Transverse colon (tissue), 4 donors: ENCODE measurements around the gene ZCWPW1. TPM values are rescaled to one million over a fixed set of nuclear protein-coding genes. Genes with fewer than 3 reads are reported as not detected.
"Not testable (repeated sequence)": the region's sequence is repeated elsewhere in the genome, so short reads cannot be mapped to it uniquely, and the experiment has no call there.

ENCODE experiments used
- DNase-seq: peaks from one replicate; pipeline ENCODE4 v3.0.0-alpha.2; 2019
- H3K27ac ChIP-seq, 4 donors: fragments of 200-600 bp; sonication (generic); 2 replicates each; pipeline ENCODE4 v1.5.1; 2016 to 2018; ENCODE audit warnings: inconsistent platforms in 4 of 4
- H3K27me3 ChIP-seq: fragments of 200-600 bp; sonication (generic); 2 replicates; pipeline ENCODE4 v1.5.1; 2017; ENCODE audit warnings: inconsistent platforms
- H3K36me3 ChIP-seq, 4 donors: fragments of 200-600 bp; sonication (generic); 2 replicates each; pipeline ENCODE4 v1.5.1; 2017 to 2019; ENCODE audit warnings: inconsistent platforms in 4 of 4
- H3K4me1 ChIP-seq, 4 donors: fragments of 200-600 bp; sonication (generic); 2 replicates each; pipeline ENCODE4 v1.5.1; 2017 to 2020; ENCODE audit warnings: inconsistent platforms in 4 of 4
- H3K4me3 ChIP-seq, 4 donors: fragments of 200-600 bp; sonication (generic); 1 replicate in 1 of 4; 2 replicates in 3 of 4; pipeline versions ENCODE4 v1.5.1 to v1.6.1; 2017 to 2019; ENCODE audit warnings: inconsistent platforms in 4 of 4
- H3K9me3 ChIP-seq, 2 donors: fragments of 200-600 bp; sonication (generic); 2 replicates each; pipeline ENCODE4 v1.5.1; 2017 to 2019; ENCODE audit warnings: inconsistent platforms in 2 of 2
- EP300 ChIP-seq: sonication (generic); formaldehyde crosslinking; IDR thresholded peaks from one replicate; pipeline ENCODE4 v1.6.1; 2017; ENCODE audit warnings: antibody characterized with exemption, low read depth
- POLR2A ChIP-seq: fragments of 450-650 bp; IDR thresholded peaks from one replicate; pipeline ENCODE4 v1.6.1; 2016; ENCODE audit warnings: antibody characterized with exemption, mild to moderate bottlenecking, moderate library complexity
- POLR2AphosphoS5 ChIP-seq, 3 donors: sonication (generic); formaldehyde crosslinking; IDR thresholded peaks; one replicate each; pipeline ENCODE4 v1.6.1; 2016; ENCODE audit warnings: antibody characterized with exemption in 3 of 3
- WGBS, 2 donors: methylation state at CpG; one replicate each; pipeline ENCODE4 v1.1.5; 2018; ENCODE audit warnings: low coverage in 1 of 2; 5-methylcytosine and 5-hydroxymethylcytosine counted together
- in situ Hi-C, 4 donors: fragments of 200-750 bp; cut with MboI; loops; one replicate each; pipeline versions ENCODE4 v1.15.0 to v1.15.1; 2017; ENCODE audit warnings: low sequenced_read_pairs in 3 of 4, low pct_ligation_motif_present in 1 of 4, low pct_unique_long_range_greater_than_20kb in 1 of 4
- intact Hi-C: fragments of 100-400 bp; cut with DNase I; formaldehyde crosslinking; loops from one replicate; pipeline ENCODE4 v1.15.1; 2023; ENCODE audit warnings: low total_unique reads
- total RNA-seq, 4 donors: library from RNA; depleted of rRNA; stranded (reverse); fragments of >200 nt; gene quantifications; one replicate each; pipeline ENCODE4 v1.1.0, GENCODE V29; 2016
- TF ChIP-seq, protein P1 (sequence below), 5 experiments: fragments of 200-600 bp in 3 of 5; fragments of 450-650 bp in 2 of 5; sonication (generic) in 3 of 5; IDR thresholded peaks; 1 replicate in 2 of 5; 2 replicates in 3 of 5; pipeline ENCODE4 v1.5.1; 2016 to 2017; ENCODE audit warnings: antibody characterized with exemption in 5 of 5, inconsistent platforms in 3 of 5, mild to moderate bottlenecking in 2 of 5, moderate library complexity in 1 of 5

Gene ZCWPW1
- total RNA-seq, 4 donors from 2014 or later = 0.68 to 2.4 (median 0.80) TPM; not detected in 1

- Histone ChIP-seq H3K4me1 (peaks cover 0 to 22% (median 6%) of the 10 kb centered on the region in 4 donors), H3K27ac (no peak overlapping the region), H3K9me3 (no peaks in the 10 kb centered on the region), H3K27me3 (no peaks in the 10 kb centered on the region), H3K36me3 (no peaks in the 10 kb centered on the region), H3K4me3 (no peak overlapping the region)
- no peak for TF ChIP-seq POLR2A
- DNase-seq = no peak
- intact Hi-C loops (no loop called here), in situ Hi-C loops (no loop called here)
- WGBS, 2 donors = 83% methylated on average over 2 of the region's 2 CpGs; no CpG with 5 or more reads in 1 of the 2 donors
Measured at GRCh38 chr7:100446040-100446439, 17.5 kb upstream of the ZCWPW1 start.

DNA sequence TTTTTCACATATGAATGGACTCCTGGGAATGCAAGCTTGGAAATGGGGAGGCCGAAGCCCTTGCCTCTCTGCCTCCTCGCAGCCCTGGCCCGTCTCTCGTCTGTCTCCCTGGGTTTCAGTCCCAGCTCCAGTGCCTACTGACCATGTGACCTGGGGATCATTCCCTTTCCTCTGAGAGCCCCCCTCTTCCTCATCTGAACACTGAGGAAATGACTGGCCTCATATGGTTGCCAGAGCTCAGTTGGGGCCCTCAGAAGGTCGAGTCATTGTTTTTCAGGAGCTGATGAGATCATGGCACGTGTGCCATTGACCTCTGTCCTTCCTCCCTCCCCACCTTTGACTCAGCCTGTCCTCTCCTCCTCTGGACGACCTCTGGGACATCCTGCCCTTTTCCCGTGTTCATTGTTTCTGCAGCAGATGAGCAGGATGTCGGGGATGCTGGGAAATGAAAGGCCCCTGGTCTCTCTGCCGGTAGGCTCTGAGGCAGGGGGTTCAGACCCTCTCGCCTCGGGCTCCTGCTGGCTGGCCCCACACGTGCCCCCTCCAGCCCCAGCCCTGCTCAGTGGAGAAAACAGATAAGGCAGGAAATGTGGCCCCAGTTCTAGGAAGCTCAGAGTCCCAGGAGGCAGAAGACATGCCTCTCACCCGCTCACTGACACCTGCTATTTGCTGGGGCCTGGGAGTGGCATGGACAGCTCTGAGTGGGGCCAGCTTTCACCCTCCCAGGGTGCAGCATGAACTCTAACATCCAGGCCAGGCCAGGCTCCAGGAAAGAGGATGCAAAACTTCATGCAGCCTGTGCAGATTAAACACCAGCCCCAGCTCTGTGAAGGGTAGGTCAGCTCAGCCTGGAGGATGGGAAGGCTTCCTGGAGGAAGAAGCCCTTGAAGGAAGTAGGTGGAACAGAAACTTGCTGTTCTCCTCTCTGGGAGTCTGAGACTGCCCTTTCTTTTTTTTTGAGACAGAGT lies 16.1 kb upstream of the ZCWPW1 start:
- TF ChIP-seq POLR2AphosphoS5 (IDR thresholded peaks at IDR 0.05) = peak in 2 of 3 donors; percentile 14 to 26
- TF ChIP-seq, protein P1, sequence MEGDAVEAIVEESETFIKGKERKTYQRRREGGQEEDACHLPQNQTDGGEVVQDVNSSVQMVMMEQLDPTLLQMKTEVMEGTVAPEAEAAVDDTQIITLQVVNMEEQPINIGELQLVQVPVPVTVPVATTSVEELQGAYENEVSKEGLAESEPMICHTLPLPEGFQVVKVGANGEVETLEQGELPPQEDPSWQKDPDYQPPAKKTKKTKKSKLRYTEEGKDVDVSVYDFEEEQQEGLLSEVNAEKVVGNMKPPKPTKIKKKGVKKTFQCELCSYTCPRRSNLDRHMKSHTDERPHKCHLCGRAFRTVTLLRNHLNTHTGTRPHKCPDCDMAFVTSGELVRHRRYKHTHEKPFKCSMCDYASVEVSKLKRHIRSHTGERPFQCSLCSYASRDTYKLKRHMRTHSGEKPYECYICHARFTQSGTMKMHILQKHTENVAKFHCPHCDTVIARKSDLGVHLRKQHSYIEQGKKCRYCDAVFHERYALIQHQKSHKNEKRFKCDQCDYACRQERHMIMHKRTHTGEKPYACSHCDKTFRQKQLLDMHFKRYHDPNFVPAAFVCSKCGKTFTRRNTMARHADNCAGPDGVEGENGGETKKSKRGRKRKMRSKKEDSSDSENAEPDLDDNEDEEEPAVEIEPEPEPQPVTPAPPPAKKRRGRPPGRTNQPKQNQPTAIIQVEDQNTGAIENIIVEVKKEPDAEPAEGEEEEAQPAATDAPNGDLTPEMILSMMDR (IDR thresholded peaks at IDR 0.05) = no peak
- Histone ChIP-seq H3K4me1 (peaks cover 0 to 16% (median 1%) of the 10 kb centered on the region in 4 donors), H3K27ac (peak overlapping the region; percentile 5 to 46 (median 32)), H3K36me3 (no peaks in the 10 kb centered on the region), H3K27me3 (no peaks in the 10 kb centered on the region), H3K9me3 (no peaks in the 10 kb centered on the region), H3K4me3 (no peak overlapping the region)
- intact Hi-C loops (loop anchor here (5.0 kb wide), 1 partner anchor 1808 kb away; no protein-coding TSS in a partner anchor), in situ Hi-C loops (no loop called here)
- peak; percentile 44 for DNase-seq
- WGBS, 2 donors = 51 to 72% methylated on average over 3 to 14 of the region's 14 CpGs

GRCh38 chr7:100443096-100443840 lies 14.8 kb upstream of the ZCWPW1 start:
- peaks cover 0 to 15% (median 1%) of the 10 kb centered on the region in 4 donors for H3K4me1 ChIP-seq
- H3K36me3 ChIP-seq = no peaks in the 10 kb centered on the region
- TF ChIP-seq POLR2A (no peak), EP300 (no peak), POLR2AphosphoS5 (IDR thresholded peaks at IDR 0.05) (no peak)
- TF ChIP-seq, protein P1 (IDR thresholded peaks at IDR 0.05) = no peak
- in situ Hi-C loops = no loop called here
- H3K9me3 ChIP-seq = no peaks in the 10 kb centered on the region
- peak overlapping the region in 2 of 4 donors; percentile 28 to 37 for H3K27ac ChIP-seq
- no peak overlapping the region for H3K4me3 ChIP-seq
- no peaks in the 10 kb centered on the region for H3K27me3 ChIP-seq
- 89 to 90% methylated on average over 4 to 9 of the region's 9 CpGs for WGBS, 2 donors
- no peak for DNase-seq
- intact Hi-C loops = loop anchor here (5.0 kb wide), 1 partner anchor 1809 kb away; no protein-coding TSS in a partner anchor

GRCh38 chr7:100441641-100442535 lies 13.4 kb upstream of the ZCWPW1 start:
- Histone ChIP-seq H3K27me3 (no peaks in the 10 kb centered on the region), H3K4me3 (no peak overlapping the region), H3K4me1 (peaks cover 0 to 16% (median 1%) of the 10 kb centered on the region in 4 donors), H3K36me3 (no peaks in the 10 kb centered on the region), H3K9me3 (no peaks in the 10 kb centered on the region), H3K27ac (no peak overlapping the region)
- intact Hi-C loops (loop anchor here (5.0 kb wide), 1 partner anchor 1810 kb away; no protein-coding TSS in a partner anchor), in situ Hi-C loops (no loop called here)
- TF ChIP-seq POLR2A (no peak), POLR2AphosphoS5 (IDR thresholded peaks at IDR 0.05) (no peak), EP300 (no peak)
- TF ChIP-seq, protein P1 (IDR thresholded peaks at IDR 0.05) = no peak
- WGBS, 2 donors = 40 to 91% methylated on average over 1 to 11 of the region's 11 CpGs
- DNase-seq = no peak

- intact Hi-C loops, H3K36me3 ChIP-seq, DNase-seq, H3K4me3 ChIP-seq, H3K27ac ChIP-seq, H3K27me3 ChIP-seq, H3K9me3 ChIP-seq, in situ Hi-C loops: not testable (repeated sequence)
- 86 to 100% methylated on average over 1 to 7 of the region's 7 CpGs for WGBS, 2 donors
- peaks cover 11 to 19% (median 12%) of the 10 kb centered on the region in 4 donors for H3K4me1 ChIP-seq
Measured at GRCh38 chr7:100439244-100439643, 10.7 kb upstream of the ZCWPW1 start.

DNA sequence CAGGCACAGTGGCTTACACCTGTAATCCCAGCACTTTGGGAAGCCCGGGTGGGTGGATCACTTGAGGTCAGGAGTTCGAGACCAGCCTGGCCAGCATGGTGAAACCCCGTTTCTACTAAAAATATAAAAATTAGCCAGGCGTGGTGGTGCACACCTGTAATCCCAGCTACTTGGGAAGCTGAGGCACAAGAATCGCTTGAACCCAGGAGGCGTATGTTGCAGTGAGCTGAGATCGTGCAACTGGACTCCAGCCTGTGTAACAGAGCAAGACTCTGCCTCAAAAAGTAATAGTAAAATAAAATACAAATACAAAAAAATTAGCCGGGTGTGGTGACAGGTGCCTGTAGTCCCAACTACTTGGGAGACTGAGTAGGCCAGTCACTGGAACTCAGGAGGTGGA lies 10.2 kb upstream of the ZCWPW1 start:
- peaks cover 11 to 22% (median 12%) of the 10 kb centered on the region in 4 donors for H3K4me1 ChIP-seq
- H3K27me3 ChIP-seq, H3K27ac ChIP-seq, H3K9me3 ChIP-seq, intact Hi-C loops, H3K36me3 ChIP-seq, in situ Hi-C loops, H3K4me3 ChIP-seq, DNase-seq: not testable (repeated sequence)
- WGBS, 2 donors = 93 to 100% methylated on average over 1 to 8 of the region's 8 CpGs
